ENCODE measurements around the gene DLG4.
A peak's percentile ranks its signal among the peaks of the same experiment; 100 is the strongest.

DLG4 gene

GRCh38 chr17:7226721-7227710 lies 7.4 kb upstream of the DLG4 start:
- DNase-seq, result no peak

GRCh38 chr17:7225711-7226331 lies 6.2 kb upstream of the DLG4 start:
- no peak for DNase-seq

- DNase-seq, result no peak
These were observed 5.0 kb upstream of the DLG4 start for GRCh38 chr17:7224661-7225111.

- DNase-seq, result no peak
These were observed 4.5 kb upstream of the DLG4 start for GRCh38 chr17:7224110-7224509.

- no peak for DNase-seq
These were observed 3.7 kb upstream of the DLG4 start for GRCh38 chr17:7223375-7223774.

- no peak for DNase-seq
These were observed 3.3 kb upstream of the DLG4 start for GRCh38 chr17:7222972-7223292.

GRCh38 chr17:7222093-7222971 lies 2.7 kb upstream of the DLG4 start:
- DNase-seq, result no peak

- no peak for DNase-seq
These were observed 1.8 kb upstream of the DLG4 start for GRCh38 chr17:7221278-7222092.

GRCh38 chr17:7220593-7221277 lies 1.1 kb upstream of the DLG4 start:
- DNase-seq, result peak; percentile 37

GRCh38 chr17:7219229-7219811 lies 316 bp downstream of the DLG4 start:
- no peak for DNase-seq

GRCh38 chr17:7218758-7219157 lies 878 bp downstream of the DLG4 start:
- no peak for DNase-seq

- DNase-seq, result no peak
These were observed 1.5 kb downstream of the DLG4 start for GRCh38 chr17:7218166-7218565.

GRCh38 chr17:7217113-7217987 lies 2.3 kb downstream of the DLG4 start:
- peak; percentile 51 for DNase-seq

GRCh38 chr17:7216242-7217112 lies 3.2 kb downstream of the DLG4 start:
- DNase-seq, result no peak

- DNase-seq, result no peak
These were observed 3.9 kb downstream of the DLG4 start for GRCh38 chr17:7215652-7216180.

GRCh38 chr17:7215136-7215638 lies 4.4 kb downstream of the DLG4 start:
- no peak for DNase-seq

- DNase-seq, result peak; percentile 99
These were observed 5.1 kb downstream of the DLG4 start for GRCh38 chr17:7214300-7215135.

GRCh38 chr17:7213895-7214299 lies 5.7 kb downstream of the DLG4 start:
- peak; percentile 96 for DNase-seq

Data from NCI-H146 (cell line).